ENCODE data around the gene TMEM165.

DNA sequence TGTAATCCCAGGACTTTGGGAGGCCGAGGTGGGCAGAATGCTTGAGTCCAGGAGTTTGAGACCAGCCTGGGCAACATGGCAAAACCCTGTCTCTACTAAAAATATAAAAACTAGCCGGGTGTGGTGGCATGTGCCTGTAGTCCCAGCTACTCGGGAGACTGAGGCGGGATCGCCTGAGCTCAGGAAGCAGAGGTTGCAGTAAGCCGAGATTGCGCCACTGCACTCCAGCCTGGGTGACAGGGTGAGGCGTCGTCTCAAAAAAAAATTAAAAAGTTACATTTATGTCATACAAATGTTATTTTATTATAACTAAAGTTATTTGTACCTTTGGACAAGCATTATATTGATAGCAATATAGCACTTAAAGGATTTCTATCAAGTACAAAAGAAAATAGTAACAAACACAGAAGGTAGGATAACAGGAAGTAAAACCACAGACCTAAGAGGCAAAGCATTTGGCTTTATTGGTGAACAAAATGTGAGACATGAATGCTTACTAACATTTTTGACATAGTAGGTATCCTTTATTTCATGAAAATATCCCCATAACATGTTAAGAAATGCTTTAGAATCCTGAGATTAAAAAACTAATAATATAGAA is 51.5 kb downstream of the TMEM165 start:
- TF ChIP-seq, protein P1, sequence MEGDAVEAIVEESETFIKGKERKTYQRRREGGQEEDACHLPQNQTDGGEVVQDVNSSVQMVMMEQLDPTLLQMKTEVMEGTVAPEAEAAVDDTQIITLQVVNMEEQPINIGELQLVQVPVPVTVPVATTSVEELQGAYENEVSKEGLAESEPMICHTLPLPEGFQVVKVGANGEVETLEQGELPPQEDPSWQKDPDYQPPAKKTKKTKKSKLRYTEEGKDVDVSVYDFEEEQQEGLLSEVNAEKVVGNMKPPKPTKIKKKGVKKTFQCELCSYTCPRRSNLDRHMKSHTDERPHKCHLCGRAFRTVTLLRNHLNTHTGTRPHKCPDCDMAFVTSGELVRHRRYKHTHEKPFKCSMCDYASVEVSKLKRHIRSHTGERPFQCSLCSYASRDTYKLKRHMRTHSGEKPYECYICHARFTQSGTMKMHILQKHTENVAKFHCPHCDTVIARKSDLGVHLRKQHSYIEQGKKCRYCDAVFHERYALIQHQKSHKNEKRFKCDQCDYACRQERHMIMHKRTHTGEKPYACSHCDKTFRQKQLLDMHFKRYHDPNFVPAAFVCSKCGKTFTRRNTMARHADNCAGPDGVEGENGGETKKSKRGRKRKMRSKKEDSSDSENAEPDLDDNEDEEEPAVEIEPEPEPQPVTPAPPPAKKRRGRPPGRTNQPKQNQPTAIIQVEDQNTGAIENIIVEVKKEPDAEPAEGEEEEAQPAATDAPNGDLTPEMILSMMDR (IDR thresholded peaks at IDR 0.05 in 2 of 3, conservative IDR thresholded peaks at IDR 0.05 in 1 of 3; ENCODE audit: control insufficient read depth in 2 of 3, extremely low read depth in 1 of 3, insufficient read depth in 1 of 3, low read depth in 3 of 3, low read length in 3 of 3) = no peak
- no peak for TF ChIP-seq POLR2A (IDR thresholded peaks at IDR 0.05; ENCODE audit: low read depth, low read length)
- TF ChIP-seq, protein P2, sequence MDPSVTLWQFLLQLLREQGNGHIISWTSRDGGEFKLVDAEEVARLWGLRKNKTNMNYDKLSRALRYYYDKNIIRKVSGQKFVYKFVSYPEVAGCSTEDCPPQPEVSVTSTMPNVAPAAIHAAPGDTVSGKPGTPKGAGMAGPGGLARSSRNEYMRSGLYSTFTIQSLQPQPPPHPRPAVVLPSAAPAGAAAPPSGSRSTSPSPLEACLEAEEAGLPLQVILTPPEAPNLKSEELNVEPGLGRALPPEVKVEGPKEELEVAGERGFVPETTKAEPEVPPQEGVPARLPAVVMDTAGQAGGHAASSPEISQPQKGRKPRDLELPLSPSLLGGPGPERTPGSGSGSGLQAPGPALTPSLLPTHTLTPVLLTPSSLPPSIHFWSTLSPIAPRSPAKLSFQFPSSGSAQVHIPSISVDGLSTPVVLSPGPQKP (IDR thresholded peaks at IDR 0.05; ENCODE audit: low read depth, low read length) = no peak
- TF ChIP-seq, protein P3, sequence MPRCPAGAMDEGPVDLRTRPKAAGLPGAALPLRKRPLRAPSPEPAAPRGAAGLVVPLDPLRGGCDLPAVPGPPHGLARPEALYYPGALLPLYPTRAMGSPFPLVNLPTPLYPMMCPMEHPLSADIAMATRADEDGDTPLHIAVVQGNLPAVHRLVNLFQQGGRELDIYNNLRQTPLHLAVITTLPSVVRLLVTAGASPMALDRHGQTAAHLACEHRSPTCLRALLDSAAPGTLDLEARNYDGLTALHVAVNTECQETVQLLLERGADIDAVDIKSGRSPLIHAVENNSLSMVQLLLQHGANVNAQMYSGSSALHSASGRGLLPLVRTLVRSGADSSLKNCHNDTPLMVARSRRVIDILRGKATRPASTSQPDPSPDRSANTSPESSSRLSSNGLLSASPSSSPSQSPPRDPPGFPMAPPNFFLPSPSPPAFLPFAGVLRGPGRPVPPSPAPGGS (IDR thresholded peaks at IDR 0.05; ENCODE audit: borderline replicate concordance, insufficient read depth, low read depth, low read length, poor library complexity, severe bottlenecking) = no peak
- TF ChIP-seq POLR2AphosphoS5 (IDR thresholded peaks at IDR 0.05; ENCODE audit: low read length) = no peak
- TF ChIP-seq ZNF274 (IDR thresholded peaks at IDR 0.05; ENCODE audit: insufficient read depth, insufficient read length) = no peak
- TF ChIP-seq SPI1 (IDR thresholded peaks at IDR 0.05; ENCODE audit: borderline replicate concordance, insufficient read depth, low read depth, low read length) = no peak
- no peak for TF ChIP-seq RAD21 (IDR thresholded peaks at IDR 0.05; ENCODE audit: insufficient read depth, low read depth, low read length)
